ENCODE results near the gene CNTROB. TPM values are rescaled to one million over a fixed set of nuclear protein-coding genes. Genes with fewer than 3 reads are reported as not detected.

The CNTROB gene
- total RNA-seq, 6 experiments from 2014 or later, result 7.3 to 12.7 (median 9.4) TPM

GRCh38 chr17:7971651-7972050 lies 39.6 kb downstream of the CNTROB start:
- WGBS (ENCODE audit: insufficient coverage, low coverage, low lambda C conversion rate, missing lambda C conversion rate), result 58% methylated on average over 4 of the region's 4 CpGs
- Histone ChIP-seq H3K9me3 (no peaks in the 10 kb centered on the region), H3K27ac (no peak overlapping the region), H3K4me3 (no peak overlapping the region), H3K27me3 (no peaks in the 10 kb centered on the region), H3K4me1 (no peaks in the 10 kb centered on the region), H3K36me3 (no peaks in the 10 kb centered on the region)
- DNase-seq (no peak), ATAC-seq (no peak)
- no peak for TF ChIP-seq CTCF (IDR thresholded peaks at IDR 0.05)
- no peak for TF ChIP-seq POLR2A (IDR thresholded peaks at IDR 0.05)
- intact Hi-C loops (cut with DNase I), result no loop called here

GRCh38 chr17:7972131-7972785 lies 40.3 kb downstream of the CNTROB start:
- DNase-seq (peak in 1 of 3 donors; percentile 29), ATAC-seq (no peak)
- Histone ChIP-seq H3K36me3 (no peaks in the 10 kb centered on the region), H3K27me3 (no peaks in the 10 kb centered on the region), H3K9me3 (no peaks in the 10 kb centered on the region), H3K4me1 (no peaks in the 10 kb centered on the region), H3K27ac (no peak overlapping the region), H3K4me3 (no peak overlapping the region)
- no peak for TF ChIP-seq CTCF (IDR thresholded peaks at IDR 0.05)
- TF ChIP-seq POLR2A (IDR thresholded peaks at IDR 0.05), result no peak
- 83% methylated on average over 6 of the region's 8 CpGs for WGBS (ENCODE audit: insufficient coverage, low coverage, low lambda C conversion rate, missing lambda C conversion rate)
- intact Hi-C loops (cut with DNase I), result no loop called here

- Histone ChIP-seq H3K4me1 (no peaks in the 10 kb centered on the region), H3K9me3 (no peaks in the 10 kb centered on the region), H3K36me3 (no peaks in the 10 kb centered on the region), H3K4me3 (no peak overlapping the region), H3K27ac (no peak overlapping the region), H3K27me3 (no peaks in the 10 kb centered on the region)
- TF ChIP-seq CTCF (IDR thresholded peaks at IDR 0.05) (no peak), POLR2A (IDR thresholded peaks at IDR 0.05) (no peak)
- ATAC-seq (no peak), DNase-seq (no peak)
- intact Hi-C loops (cut with DNase I), result no loop called here
Measured at GRCh38 chr17:7974638-7975131, 42.7 kb downstream of the CNTROB start.

- WGBS (ENCODE audit: insufficient coverage, low coverage, low lambda C conversion rate, missing lambda C conversion rate), result 72% methylated on average over 3 of the region's 4 CpGs
- H3K36me3 ChIP-seq, result no peaks in the 10 kb centered on the region
- ATAC-seq (no peak), DNase-seq (peak in 1 of 3 donors; percentile 31)
- TF ChIP-seq CTCF (IDR thresholded peaks at IDR 0.05) (no peak), POLR2A (IDR thresholded peaks at IDR 0.05) (no peak)
- intact Hi-C loops (cut with DNase I), result no loop called here
- no peak overlapping the region for H3K27ac ChIP-seq
- H3K27me3 ChIP-seq, result no peaks in the 10 kb centered on the region
- no peaks in the 10 kb centered on the region for H3K4me1 ChIP-seq
- no peaks in the 10 kb centered on the region for H3K9me3 ChIP-seq
- no peak overlapping the region for H3K4me3 ChIP-seq
Measured at GRCh38 chr17:7977039-7977438, 45.0 kb downstream of the CNTROB start.
